Caco-2 (cell line): ENCODE data around the gene CNEP1R1. TPM values are rescaled to one million over a fixed set of nuclear protein-coding genes. Genes with fewer than 3 reads are reported as not detected.

Source experiments
- BruUV-seq: library from RNA; stranded (reverse); fragments of 400-500 nt; replicated peaks from 2 replicates; lab custom pipeline; 2021; lab: Mats Ljungman, UMichigan
- CTCF ChIA-PET: fragments of 300-600 bp; sonication (Branson Sonifier 250); formaldehyde crosslinking; loops from one replicate; lab custom pipeline; 2022; ENCODE audit warnings: antibody characterized with exemption; lab: Charles Lee
- POLR2A ChIA-PET: fragments of 300-600 bp; sonication (Branson Sonifier 250); formaldehyde crosslinking; loops from one replicate; lab custom pipeline; 2022; ENCODE audit warnings: antibody characterized with exemption; lab: Charles Lee
- DNase-seq, 2 experiments: peaks; one replicate each; pipeline versions ENCODE4 v3.0.0 to v3.0.0-alpha.2; 2020 to 2022
- H3K27me3 ChIP-seq: replicated peaks from 2 replicates; pipeline ENCODE4 v1.6.0; 2011; ENCODE audit warnings: low read length; ENCODE audit not compliant: control insufficient read depth, insufficient read depth
- H3K36me3 ChIP-seq: 2 replicates; pipeline ENCODE4 v1.5.1; 2011; ENCODE audit warnings: low read length; ENCODE audit not compliant: control insufficient read depth, insufficient read depth
- H3K4me1 ChIP-seq: fragments of 250-450 bp; sonication (Bioruptor Pico); 2 replicates; pipeline ENCODE4 v1.5.1; 2020; ENCODE audit warnings: mild to moderate bottlenecking
- H3K4me3 ChIP-seq: 2 replicates; pipeline ENCODE4 v1.5.1; 2011; ENCODE audit warnings: low read depth, mild to moderate bottlenecking, control low read depth, low read length
- H3K9me3 ChIP-seq: fragments of 250-450 bp; sonication (Bioruptor Pico); 2 replicates; pipeline ENCODE4 v1.5.1; 2020; ENCODE audit warnings: mild to moderate bottlenecking, moderate library complexity
- H3K27ac Mint-ChIP-seq: one replicate; pipeline ENCODE4 v1.8.0; 2022; ENCODE audit warnings: mixed read lengths; ENCODE audit not compliant: unreplicated experiment
- H3K27me3 Mint-ChIP-seq: one replicate; pipeline ENCODE4 v1.8.0; 2022; ENCODE audit warnings: mixed read lengths; ENCODE audit not compliant: insufficient read depth, unreplicated experiment
- H3K36me3 Mint-ChIP-seq: one replicate; pipeline ENCODE4 v1.8.0; 2022; ENCODE audit warnings: mild to moderate bottlenecking, mixed read lengths; ENCODE audit not compliant: insufficient read depth, unreplicated experiment
- H3K4me1 Mint-ChIP-seq: one replicate; pipeline ENCODE4 v1.8.0; 2022; ENCODE audit warnings: low read depth, mixed read lengths; ENCODE audit not compliant: unreplicated experiment
- H3K4me3 Mint-ChIP-seq: one replicate; pipeline ENCODE4 v1.8.0; 2022; ENCODE audit warnings: mild to moderate bottlenecking, moderate library complexity, mixed read lengths; ENCODE audit not compliant: unreplicated experiment
- H3K9me3 Mint-ChIP-seq: one replicate; pipeline ENCODE4 v1.8.0; 2022; ENCODE audit warnings: mixed read lengths; ENCODE audit not compliant: unreplicated experiment
- CTCF ChIP-seq, 2 experiments: fragments of 200-600 bp in 1 of 2; IDR thresholded peaks; 1 replicate in 1 of 2; 2 replicates in 1 of 2; pipeline versions ENCODE4 v1.5.1 to v1.8.0; 2011 to 2022; ENCODE audit warnings: antibody characterized with exemption in 1 of 2, control low read depth in 1 of 2, inconsistent platforms in 1 of 2, low read depth in 1 of 2, low read length in 1 of 2, mild to moderate bottlenecking in 1 of 2, moderate library complexity in 1 of 2; ENCODE audit not compliant: insufficient read depth in 1 of 2, severe bottlenecking in 1 of 2, unreplicated experiment in 1 of 2
- intact Hi-C: fragments of 100-400 bp; cut with micrococcal nuclease; formaldehyde crosslinking; loops from one replicate; pipeline ENCODE4 v1.10.0; 2022; ENCODE audit not compliant: unreplicated experiment
- total RNA-seq: library from RNA; stranded (reverse); gene quantifications from 2 replicates; pipeline ENCODE4 v1.2.3, GENCODE V29; 2022

CNEP1R1 gene
- total RNA-seq, 1 experiment from 2014 or later: 39.4 TPM

DNA sequence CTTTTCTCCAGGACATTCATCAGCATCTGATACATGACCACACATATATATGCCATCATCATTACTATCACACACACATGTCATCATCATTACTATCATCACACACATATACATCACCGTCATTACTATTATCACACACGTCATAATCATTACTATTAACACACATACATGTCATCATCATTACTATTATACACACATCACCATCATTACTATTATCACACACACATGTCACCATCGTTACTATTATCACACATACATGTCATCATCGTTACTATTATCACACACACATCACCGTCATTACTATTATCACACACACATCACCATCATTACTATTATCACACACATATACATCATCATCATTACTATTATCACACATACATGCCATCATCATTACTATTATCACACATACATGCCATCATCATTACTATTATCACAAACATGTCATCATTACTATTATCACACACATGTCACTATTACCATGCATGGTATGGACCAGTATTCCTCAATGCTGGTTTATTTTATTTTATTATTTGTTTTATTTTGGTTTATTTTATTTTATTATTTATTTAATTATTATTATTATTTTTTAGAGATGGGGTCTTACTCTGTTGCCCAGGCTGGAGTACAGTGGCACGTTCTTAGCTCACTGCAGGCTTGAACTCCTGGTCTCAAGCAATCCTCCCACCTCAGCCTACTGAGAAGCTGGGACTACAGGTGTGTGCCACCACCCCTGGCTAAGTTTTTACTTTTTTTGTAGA lies 46.3 kb upstream of the CNEP1R1 start:
- no TSS peak for BruUV-seq
- Mint-ChIP-seq H3K27ac (no peak overlapping the region), H3K9me3 (no peaks in the 10 kb centered on the region), H3K4me1 (no peaks in the 10 kb centered on the region), H3K27me3 (no peaks in the 10 kb centered on the region), H3K4me3 (no peak overlapping the region), H3K36me3 (no peaks in the 10 kb centered on the region)
- POLR2A ChIA-PET: no interaction called here
- H3K36me3 ChIP-seq: no peaks in the 10 kb centered on the region
- DNase-seq: no peak
- 0 out of 2 replicates have a peak, but pooled peaks cover 3% of the 10 kb centered on the region for H3K9me3 ChIP-seq
- no peaks in the 10 kb centered on the region for H3K27me3 ChIP-seq
- no peak for TF ChIP-seq CTCF (IDR thresholded peaks at IDR 0.05; ENCODE audit: insufficient read depth in 1 of 2, low read depth in 1 of 2, low read length in 1 of 2, severe bottlenecking in 1 of 2, unreplicated experiment in 1 of 2)
- H3K4me3 ChIP-seq: no peak overlapping the region
- intact Hi-C loops: no loop called here
- CTCF ChIA-PET: no interaction called here
- 0 out of 2 replicates have a peak, but pooled peaks cover 6% of the 10 kb centered on the region for H3K4me1 ChIP-seq

DNA sequence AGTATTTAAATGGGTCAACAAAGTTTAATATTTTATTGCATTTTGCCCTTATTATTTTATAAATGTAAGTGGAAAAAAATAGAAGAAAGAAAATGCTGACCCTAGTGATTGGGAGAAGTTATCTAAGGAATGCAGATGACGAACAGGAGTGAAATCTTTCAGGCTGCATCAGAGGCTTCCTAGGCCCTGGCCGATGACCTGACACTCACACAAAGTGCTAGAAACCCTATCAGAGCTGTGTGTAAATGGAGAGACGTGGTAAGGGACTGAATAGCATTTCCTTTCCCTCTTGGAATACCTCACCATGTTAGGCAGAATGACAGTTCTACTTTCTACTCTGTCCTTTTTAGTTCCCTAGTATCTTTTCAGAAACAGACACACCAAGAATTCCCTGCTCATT lies 44.9 kb upstream of the CNEP1R1 start:
- CTCF ChIA-PET: no interaction called here
- intact Hi-C loops: no loop called here

More for the DNA sequence above, 44.9 kb upstream of the CNEP1R1 start:
- 0 out of 2 replicates have a peak, but pooled peaks cover 3% of the 10 kb centered on the region for H3K9me3 ChIP-seq
- BruUV-seq: no TSS peak
- H3K27me3 ChIP-seq: no peaks in the 10 kb centered on the region
- H3K4me1 Mint-ChIP-seq: no peaks in the 10 kb centered on the region
- H3K27me3 Mint-ChIP-seq: no peaks in the 10 kb centered on the region
- H3K27ac Mint-ChIP-seq: no peak overlapping the region
- H3K36me3 ChIP-seq: no peaks in the 10 kb centered on the region
- no peaks in the 10 kb centered on the region for H3K9me3 Mint-ChIP-seq
- TF ChIP-seq CTCF (IDR thresholded peaks at IDR 0.05; ENCODE audit: insufficient read depth in 1 of 2, low read depth in 1 of 2, low read length in 1 of 2, severe bottlenecking in 1 of 2, unreplicated experiment in 1 of 2): no peak
- 0 out of 2 replicates have a peak, but pooled peaks cover 6% of the 10 kb centered on the region for H3K4me1 ChIP-seq
- DNase-seq: peak in 1 of 2 experiments; percentile 17
- no peak overlapping the region for H3K4me3 Mint-ChIP-seq
- no peaks in the 10 kb centered on the region for H3K36me3 Mint-ChIP-seq
- no peak overlapping the region for H3K4me3 ChIP-seq
- POLR2A ChIA-PET: interaction anchor here (0.7 kb wide), 1 partner anchor 485 kb away, joined by 11 read pairs; no protein-coding TSS in a partner anchor
